Tibial nerve (tissue), 4 donors: ENCODE measurements around the gene FAM131A.

Experiments
- CTCF ChIP-seq, 5 experiments: fragments of 200-600 bp in 3 of 5; fragments of 450-650 bp in 2 of 5; sonication (generic) in 3 of 5; IDR thresholded peaks; one replicate each; pipeline ENCODE4 v1.5.1; 2016 to 2019; ENCODE audit warnings: antibody characterized with exemption in 5 of 5, mild to moderate bottlenecking in 3 of 5, moderate library complexity in 2 of 5
- EP300 ChIP-seq, 2 donors: sonication (generic); formaldehyde crosslinking; IDR thresholded peaks; one replicate each; pipeline ENCODE4 v1.6.1; 2017; ENCODE audit warnings: antibody characterized with exemption in 2 of 2, mild to moderate bottlenecking in 1 of 2

GRCh38 chr3:184335291-184335660 lies 2.1 kb upstream of the FAM131A start:
- TF ChIP-seq EP300 (IDR thresholded peaks at IDR 0.05) (no peak), CTCF (IDR thresholded peaks at IDR 0.05) (no peak)
